Memory B cell (primary cell): ENCODE measurements around the gene DENND1A.
"Not testable (repeated sequence)": the region's sequence is repeated elsewhere in the genome, so short reads cannot be mapped to it uniquely, and the experiment has no call there.

Source experiments
- ATAC-seq: fragments of 150-1000 bp; cut with Tn5 transposase; 2 replicates; pipeline ENCODE4 v1.10.0; 2021; ENCODE audit warnings: low read depth, mild to moderate bottlenecking, moderate library complexity
- DNase-seq, 2 donors: peaks; one replicate each; pipeline ENCODE4 v3.0.0; 2022; ENCODE audit warnings: low spot score in 2 of 2
- H3K27ac Mint-ChIP-seq: one replicate; pipeline ENCODE4 v1.8.0; 2022; ENCODE audit warnings: mild to moderate bottlenecking, moderate library complexity, mixed read lengths
- H3K27me3 Mint-ChIP-seq: one replicate; pipeline ENCODE4 v1.8.0; 2022; ENCODE audit warnings: mixed read lengths
- H3K36me3 Mint-ChIP-seq: one replicate; pipeline ENCODE4 v1.8.0; 2022; ENCODE audit warnings: mild to moderate bottlenecking, mixed read lengths
- H3K4me1 Mint-ChIP-seq: one replicate; pipeline ENCODE4 v1.8.0; 2022; ENCODE audit warnings: mixed read lengths
- H3K4me3 Mint-ChIP-seq: one replicate; pipeline ENCODE4 v1.8.0; 2022; ENCODE audit warnings: mild to moderate bottlenecking, moderate library complexity, mixed read lengths
- H3K9me3 Mint-ChIP-seq: one replicate; pipeline ENCODE4 v1.8.0; 2022; ENCODE audit warnings: mixed read lengths

DENND1A gene

GRCh38 chr9:123432331-123433236 lies 497.3 kb downstream of the DENND1A start:
- DNase-seq (no peak), ATAC-seq (no peak)
- Mint-ChIP-seq H3K36me3 (peaks cover 50% of the 10 kb centered on the region), H3K4me1 (peaks cover 10% of the 10 kb centered on the region), H3K27me3 (no peaks in the 10 kb centered on the region), H3K9me3 (peaks cover 4% of the 10 kb centered on the region), H3K27ac (no peak overlapping the region), H3K4me3 (no peak overlapping the region)

- ATAC-seq: no peak
Measured at GRCh38 chr9:123431581-123431980, 498.3 kb downstream of the DENND1A start.

GRCh38 chr9:123428450-123428849 lies 501.5 kb downstream of the DENND1A start:
- H3K27me3 Mint-ChIP-seq, ATAC-seq, H3K9me3 Mint-ChIP-seq, DNase-seq, H3K4me3 Mint-ChIP-seq: not testable (repeated sequence)
- Mint-ChIP-seq H3K36me3 (peaks cover 37% of the 10 kb centered on the region), H3K27ac (peak overlapping the region; percentile 21), H3K4me1 (peaks cover 22% of the 10 kb centered on the region)

More at GRCh38 chr9:123431581-123431980, 498.3 kb downstream of the DENND1A start:
- Mint-ChIP-seq H3K36me3 (peaks cover 46% of the 10 kb centered on the region), H3K4me3 (no peak overlapping the region), H3K27ac (no peak overlapping the region), H3K27me3 (no peaks in the 10 kb centered on the region), H3K4me1 (peaks cover 19% of the 10 kb centered on the region), H3K9me3 (peaks cover 4% of the 10 kb centered on the region)
- no peak for DNase-seq

GRCh38 chr9:123426406-123426805 lies 503.5 kb downstream of the DENND1A start:
- Mint-ChIP-seq H3K4me3 (no peak overlapping the region), H3K27ac (no peak overlapping the region), H3K36me3 (peaks cover 31% of the 10 kb centered on the region)

GRCh38 chr9:123425836-123426365 lies 504.0 kb downstream of the DENND1A start:
- Mint-ChIP-seq H3K4me1 (peaks cover 22% of the 10 kb centered on the region), H3K27me3 (no peaks in the 10 kb centered on the region), H3K9me3 (peaks cover 4% of the 10 kb centered on the region), H3K4me3 (no peak overlapping the region), H3K36me3 (peaks cover 27% of the 10 kb centered on the region), H3K27ac (no peak overlapping the region)
- ATAC-seq (no peak), DNase-seq (no peak)

More at GRCh38 chr9:123426406-123426805, 503.5 kb downstream of the DENND1A start:
- ATAC-seq: peak; percentile 38
- DNase-seq: no peak
- H3K4me1 Mint-ChIP-seq: peaks cover 22% of the 10 kb centered on the region
- peaks cover 4% of the 10 kb centered on the region for H3K9me3 Mint-ChIP-seq
- no peaks in the 10 kb centered on the region for H3K27me3 Mint-ChIP-seq

- DNase-seq (no peak), ATAC-seq (no peak)
- H3K36me3 Mint-ChIP-seq: peaks cover 24% of the 10 kb centered on the region
- H3K9me3 Mint-ChIP-seq: peaks cover 1% of the 10 kb centered on the region
- H3K27ac Mint-ChIP-seq: no peak overlapping the region
- H3K4me3 Mint-ChIP-seq: no peak overlapping the region
- peaks cover 22% of the 10 kb centered on the region for H3K4me1 Mint-ChIP-seq
- no peaks in the 10 kb centered on the region for H3K27me3 Mint-ChIP-seq
Measured at GRCh38 chr9:123425261-123425821, 504.6 kb downstream of the DENND1A start.

- Mint-ChIP-seq H3K4me1 (peaks cover 22% of the 10 kb centered on the region), H3K27ac (no peak overlapping the region), H3K36me3 (peaks cover 23% of the 10 kb centered on the region), H3K9me3 (peaks cover 1% of the 10 kb centered on the region), H3K27me3 (no peaks in the 10 kb centered on the region), H3K4me3 (no peak overlapping the region)
- ATAC-seq (no peak), DNase-seq (no peak)
Measured at GRCh38 chr9:123424552-123425225, 505.2 kb downstream of the DENND1A start.

- DNase-seq: no peak
- H3K27ac Mint-ChIP-seq: no peak overlapping the region
- no peak overlapping the region for H3K4me3 Mint-ChIP-seq
- no peaks in the 10 kb centered on the region for H3K27me3 Mint-ChIP-seq
- H3K9me3 Mint-ChIP-seq: no peaks in the 10 kb centered on the region
- peaks cover 19% of the 10 kb centered on the region for H3K36me3 Mint-ChIP-seq
- no peak for ATAC-seq
- peaks cover 22% of the 10 kb centered on the region for H3K4me1 Mint-ChIP-seq
Measured at GRCh38 chr9:123424131-123424530, 505.8 kb downstream of the DENND1A start.

- Mint-ChIP-seq H3K27ac (no peak overlapping the region), H3K36me3 (peaks cover 16% of the 10 kb centered on the region)
- no peak for ATAC-seq
Measured at GRCh38 chr9:123423311-123423640, 506.6 kb downstream of the DENND1A start.

GRCh38 chr9:123422635-123423310 lies 507.2 kb downstream of the DENND1A start:
- peaks cover 16% of the 10 kb centered on the region for H3K4me1 Mint-ChIP-seq
- ATAC-seq (no peak), DNase-seq (no peak)
- H3K9me3 Mint-ChIP-seq: no peaks in the 10 kb centered on the region
- no peak overlapping the region for H3K4me3 Mint-ChIP-seq
- peaks cover 17% of the 10 kb centered on the region for H3K36me3 Mint-ChIP-seq
- no peaks in the 10 kb centered on the region for H3K27me3 Mint-ChIP-seq
- H3K27ac Mint-ChIP-seq: no peak overlapping the region

More at GRCh38 chr9:123423311-123423640, 506.6 kb downstream of the DENND1A start:
- Mint-ChIP-seq H3K4me3 (no peak overlapping the region), H3K4me1 (peaks cover 16% of the 10 kb centered on the region), H3K9me3 (no peaks in the 10 kb centered on the region), H3K27me3 (no peaks in the 10 kb centered on the region)
- DNase-seq: no peak

GRCh38 chr9:123421801-123422455 lies 508.0 kb downstream of the DENND1A start:
- peaks cover 17% of the 10 kb centered on the region for H3K36me3 Mint-ChIP-seq
- no peaks in the 10 kb centered on the region for H3K9me3 Mint-ChIP-seq
- no peaks in the 10 kb centered on the region for H3K27me3 Mint-ChIP-seq
- ATAC-seq: no peak
- no peak for DNase-seq
- peaks cover 10% of the 10 kb centered on the region for H3K4me1 Mint-ChIP-seq
- H3K4me3 Mint-ChIP-seq: no peak overlapping the region
- no peak overlapping the region for H3K27ac Mint-ChIP-seq

GRCh38 chr9:123421186-123421585 lies 508.7 kb downstream of the DENND1A start:
- DNase-seq (no peak), ATAC-seq (no peak)
- Mint-ChIP-seq H3K27me3 (no peaks in the 10 kb centered on the region), H3K4me3 (no peak overlapping the region), H3K27ac (no peak overlapping the region), H3K4me1 (peaks cover 2% of the 10 kb centered on the region), H3K36me3 (peaks cover 19% of the 10 kb centered on the region), H3K9me3 (no peaks in the 10 kb centered on the region)

GRCh38 chr9:123420592-123421111 lies 509.3 kb downstream of the DENND1A start:
- Mint-ChIP-seq H3K9me3 (no peaks in the 10 kb centered on the region), H3K4me3 (no peak overlapping the region), H3K27ac (no peak overlapping the region), H3K4me1 (no peaks in the 10 kb centered on the region), H3K27me3 (no peaks in the 10 kb centered on the region), H3K36me3 (peaks cover 19% of the 10 kb centered on the region)
- no peak for DNase-seq
- no peak for ATAC-seq
